Measurements from ENCODE around the gene ZNF511. TPM values are rescaled to one million over a fixed set of nuclear protein-coding genes. Genes with fewer than 3 reads are reported as not detected.

ZNF511 gene
- total RNA-seq, 1 experiment from 2014 or later, result 23.9 TPM

DNA sequence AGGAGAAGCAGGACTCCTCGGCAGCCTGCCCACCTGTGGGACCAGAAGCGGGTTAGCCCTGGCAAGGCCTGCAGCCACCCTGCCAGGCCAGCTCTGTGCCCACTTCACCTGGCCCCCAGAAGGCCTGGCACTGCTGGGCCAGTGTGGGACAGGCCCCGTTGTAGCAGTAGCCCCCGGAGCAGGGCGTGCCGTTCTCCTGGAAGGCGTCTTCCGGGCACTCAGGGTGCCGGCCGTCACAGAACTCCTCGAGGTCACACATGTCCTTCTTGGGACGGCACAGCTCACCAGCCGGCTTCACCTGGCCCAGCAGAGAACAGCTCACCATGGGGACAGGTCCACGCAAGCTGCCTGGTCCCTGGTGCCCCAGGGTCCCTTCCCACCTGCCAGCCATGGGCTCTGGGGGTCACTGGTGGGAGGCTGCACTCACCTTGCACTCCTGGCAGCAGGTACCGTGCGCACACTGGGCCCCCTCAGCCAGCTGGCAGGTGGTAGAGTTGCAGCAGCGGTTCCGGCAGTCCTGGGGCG is 37.9 kb upstream of the ZNF511 start:
- Histone ChIP-seq H3K27me3 (no peaks in the 10 kb centered on the region), H3K4me3 (no peak overlapping the region), H3K9me3 (replicated peaks) (no peaks in the 10 kb centered on the region), H3K27ac (no peak overlapping the region), H3K4me1 (no peaks in the 10 kb centered on the region), H3K36me3 (no peaks in the 10 kb centered on the region)
- no peak for DNase-seq

DNA sequence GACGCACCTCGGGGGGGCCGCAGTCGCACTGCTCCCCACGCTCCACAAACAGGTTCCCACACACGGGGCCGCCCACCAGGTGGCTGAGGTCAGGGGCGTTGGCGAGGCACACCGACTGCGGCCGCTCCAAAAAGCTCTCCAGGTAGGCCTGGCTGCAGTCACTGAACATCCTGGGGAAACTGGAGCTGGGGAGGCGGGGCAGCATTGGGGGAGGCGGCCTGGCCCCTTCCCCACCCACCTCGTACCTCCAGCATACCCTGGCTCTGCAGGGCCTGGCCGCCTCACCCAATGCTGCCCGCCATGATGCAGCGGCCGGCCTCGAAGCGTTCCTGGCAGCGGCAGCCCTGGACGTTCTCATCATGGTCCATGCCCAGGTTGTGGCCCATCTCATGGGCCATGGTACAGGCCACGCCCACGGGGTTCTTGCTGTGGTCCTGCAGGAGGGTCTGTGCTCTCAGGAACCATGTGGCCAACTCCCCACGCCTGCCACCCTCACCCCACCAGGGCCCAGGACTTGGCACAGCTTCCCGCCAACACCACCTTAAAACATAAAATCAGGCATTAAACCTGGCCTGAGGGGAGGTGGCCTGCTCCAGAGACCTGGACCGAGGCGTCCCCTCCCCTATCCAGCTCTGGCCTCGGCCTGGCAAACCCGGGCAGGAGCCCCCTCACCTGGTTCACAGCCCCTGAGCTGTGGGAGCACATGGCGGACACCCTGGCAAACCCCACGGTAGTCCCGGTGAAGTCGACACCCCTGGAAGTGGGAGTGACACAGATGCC is 37.0 kb upstream of the ZNF511 start:
- H3K27ac ChIP-seq, result no peak overlapping the region
- no peaks in the 10 kb centered on the region for H3K9me3 ChIP-seq (replicated peaks)
- DNase-seq, result no peak
- H3K4me1 ChIP-seq, result no peaks in the 10 kb centered on the region
- no peaks in the 10 kb centered on the region for H3K27me3 ChIP-seq
- H3K36me3 ChIP-seq, result no peaks in the 10 kb centered on the region
- H3K4me3 ChIP-seq, result no peak overlapping the region

DNA sequence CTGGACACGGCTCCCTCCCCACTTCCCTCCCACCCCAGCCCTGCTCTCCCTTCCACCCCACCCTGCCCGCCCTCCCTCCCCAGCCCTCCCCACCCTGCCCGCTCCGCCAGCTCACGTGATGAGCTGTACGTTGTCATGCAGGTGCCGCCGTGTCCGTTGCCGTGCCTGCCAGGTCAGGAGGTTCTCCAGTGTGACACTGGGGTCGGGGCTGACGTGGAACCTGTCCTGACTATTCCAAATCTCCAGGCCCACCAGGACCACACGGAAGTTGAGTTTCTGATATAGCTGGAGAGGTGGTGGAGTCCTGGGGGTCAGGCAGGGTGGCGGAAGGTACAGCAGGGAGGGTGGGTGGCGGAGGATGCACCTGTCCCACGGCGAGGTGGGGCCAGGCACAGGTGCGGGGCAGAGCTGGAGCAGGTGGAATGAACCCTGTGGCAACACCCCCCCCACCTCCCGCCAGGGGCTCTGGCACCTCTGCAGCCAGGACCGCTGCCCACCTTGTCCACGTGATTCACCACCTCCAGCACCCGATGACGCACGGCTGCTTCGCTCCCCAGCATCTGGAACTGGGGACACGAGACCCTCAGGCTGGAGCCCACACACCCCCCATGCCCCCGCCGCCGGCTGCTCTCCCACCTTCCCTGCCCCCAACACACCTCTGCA is 36.3 kb upstream of the ZNF511 start:
- DNase-seq, result no peak
- no peaks in the 10 kb centered on the region for H3K4me1 ChIP-seq
- no peak overlapping the region for H3K4me3 ChIP-seq
- no peak overlapping the region for H3K27ac ChIP-seq
- no peaks in the 10 kb centered on the region for H3K27me3 ChIP-seq
- no peaks in the 10 kb centered on the region for H3K36me3 ChIP-seq
- H3K9me3 ChIP-seq (replicated peaks), result no peaks in the 10 kb centered on the region

DNA sequence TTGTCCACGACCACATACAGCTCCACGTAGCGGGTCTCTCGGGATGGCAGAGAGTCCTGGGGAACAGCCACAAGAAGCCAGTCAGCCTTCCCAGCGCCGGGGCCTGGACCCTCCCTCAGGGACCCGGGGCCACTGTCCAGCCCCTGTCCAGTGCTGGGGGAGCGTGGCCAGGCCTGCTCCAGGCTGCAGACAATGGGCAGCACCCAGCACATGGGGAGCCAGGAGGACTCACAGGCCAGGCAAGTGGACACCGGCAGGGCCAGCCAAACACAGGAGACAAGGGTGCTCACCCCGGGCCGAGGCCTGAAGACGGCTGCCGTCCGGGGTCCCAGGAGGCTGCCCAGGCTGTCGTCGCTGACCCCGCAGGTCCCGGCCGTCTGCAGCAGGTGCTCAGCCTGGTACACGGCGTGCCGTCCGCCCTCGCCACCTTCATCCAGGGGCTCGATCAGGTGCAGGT is 35.7 kb upstream of the ZNF511 start:
- no peaks in the 10 kb centered on the region for H3K4me1 ChIP-seq
- H3K27ac ChIP-seq, result no peak overlapping the region
- H3K27me3 ChIP-seq, result no peaks in the 10 kb centered on the region
- no peaks in the 10 kb centered on the region for H3K36me3 ChIP-seq
- no peak overlapping the region for H3K4me3 ChIP-seq
- DNase-seq, result no peak
- no peaks in the 10 kb centered on the region for H3K9me3 ChIP-seq (replicated peaks)

DNA sequence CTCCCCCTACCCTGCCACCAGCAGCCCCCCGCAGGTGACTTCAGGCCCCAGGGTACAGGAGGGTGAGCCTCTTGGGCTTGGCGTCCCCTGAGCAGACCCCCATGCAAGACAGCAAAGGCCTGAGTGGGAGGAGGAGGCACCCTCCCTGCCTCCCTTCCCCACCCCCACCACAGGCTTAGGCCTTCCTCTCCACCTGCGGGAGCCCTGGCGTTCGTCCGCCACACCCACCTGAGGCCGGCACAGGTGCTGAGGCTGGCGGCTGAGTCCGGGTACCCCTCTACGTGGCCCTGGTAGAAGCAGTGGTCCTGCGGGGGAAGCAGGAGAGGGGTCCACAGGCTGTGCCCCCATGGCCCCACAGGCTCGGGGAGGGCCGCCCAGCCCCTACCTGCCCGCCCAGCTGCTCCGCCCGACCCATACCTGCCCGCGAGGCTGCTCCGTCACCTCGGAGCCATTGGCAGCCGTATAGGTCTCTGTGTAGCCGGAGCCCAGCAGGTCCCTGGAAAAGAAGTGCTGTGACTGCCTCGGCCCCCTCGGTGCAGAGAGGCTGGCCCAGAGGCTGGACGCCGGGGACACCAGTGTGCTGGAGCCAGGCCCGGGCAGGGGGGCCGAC is 35.1 kb upstream of the ZNF511 start:
- H3K27ac ChIP-seq, result no peak overlapping the region
- no peaks in the 10 kb centered on the region for H3K36me3 ChIP-seq
- DNase-seq, result no peak
- no peaks in the 10 kb centered on the region for H3K9me3 ChIP-seq (replicated peaks)
- H3K27me3 ChIP-seq, result no peaks in the 10 kb centered on the region
- H3K4me3 ChIP-seq, result no peak overlapping the region
- H3K4me1 ChIP-seq, result no peaks in the 10 kb centered on the region

DNA sequence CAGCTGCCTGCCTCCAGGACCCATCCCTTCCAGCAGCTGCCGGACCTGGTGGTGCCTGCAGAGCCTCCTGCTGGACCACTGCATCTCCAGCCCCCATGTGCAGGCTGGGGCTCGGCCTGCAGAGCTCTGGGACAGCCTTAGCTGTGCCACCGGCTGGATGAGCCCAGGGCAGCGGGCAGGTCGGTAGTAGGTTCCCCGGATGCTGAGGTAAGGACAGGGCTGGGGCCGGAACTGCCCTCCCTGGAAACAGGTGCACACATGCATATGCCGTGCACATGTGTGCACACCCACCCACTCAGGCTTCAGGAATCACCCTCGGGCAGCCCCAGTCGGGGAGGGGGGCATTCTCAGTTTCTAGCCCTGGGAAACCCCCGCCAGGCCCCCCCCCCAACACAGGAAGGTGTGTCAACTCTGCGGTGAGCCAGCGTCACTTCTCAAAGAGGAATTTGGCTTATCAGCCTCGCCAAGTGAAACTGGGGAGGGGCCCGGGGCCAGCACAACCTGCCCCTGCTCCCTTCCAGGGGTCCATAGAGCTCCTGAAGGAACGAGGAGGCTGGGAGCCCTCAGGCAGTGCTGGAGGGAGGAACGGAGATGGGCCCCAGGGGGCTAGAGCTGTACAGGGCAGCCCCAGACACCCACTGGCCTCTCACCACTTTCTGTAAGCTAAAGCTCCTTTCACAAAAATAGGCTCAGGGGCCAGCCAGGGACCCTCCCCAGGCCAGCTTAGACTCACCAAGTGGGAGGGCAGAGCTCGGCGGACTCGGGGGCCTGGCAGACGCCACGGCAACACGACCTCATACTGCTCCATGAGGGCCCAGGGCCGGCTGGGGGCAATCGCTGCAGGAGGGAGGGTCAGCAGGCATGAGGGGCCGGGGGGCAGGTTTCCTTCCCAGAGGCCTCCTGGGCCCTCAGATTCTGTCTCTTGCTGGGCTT is 33.7 kb upstream of the ZNF511 start:
- DNase-seq, result peak; percentile 49 to 59
- Histone ChIP-seq H3K4me1 (no peaks in the 10 kb centered on the region), H3K27me3 (no peaks in the 10 kb centered on the region), H3K4me3 (no peak overlapping the region), H3K9me3 (replicated peaks) (no peaks in the 10 kb centered on the region), H3K27ac (no peak overlapping the region), H3K36me3 (no peaks in the 10 kb centered on the region)

DNA sequence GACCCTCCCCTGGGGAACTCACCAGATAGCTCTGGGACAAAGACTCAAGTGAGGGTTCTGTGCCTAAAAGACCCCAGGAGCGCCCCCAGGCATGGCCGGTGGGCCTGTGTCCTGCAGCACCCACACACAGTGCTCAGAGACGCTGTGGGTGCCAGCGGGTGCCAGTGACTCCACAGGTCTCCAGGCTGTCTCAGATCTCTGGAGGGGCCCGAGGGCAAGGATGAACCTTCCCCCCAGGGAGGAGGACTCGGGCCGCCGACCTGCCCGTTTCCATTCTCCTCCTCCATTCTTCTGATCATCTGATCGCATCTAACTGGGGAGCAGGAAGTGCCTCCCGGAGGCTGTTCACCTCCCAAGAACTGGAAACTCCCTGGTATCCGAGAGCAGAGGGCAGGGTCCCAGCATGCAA is 33.0 kb upstream of the ZNF511 start:
- no peaks in the 10 kb centered on the region for H3K4me1 ChIP-seq
- no peak for DNase-seq
- H3K9me3 ChIP-seq (replicated peaks), result no peaks in the 10 kb centered on the region
- H3K27me3 ChIP-seq, result no peaks in the 10 kb centered on the region
- no peak overlapping the region for H3K27ac ChIP-seq
- no peak overlapping the region for H3K4me3 ChIP-seq
- H3K36me3 ChIP-seq, result no peaks in the 10 kb centered on the region

DNA sequence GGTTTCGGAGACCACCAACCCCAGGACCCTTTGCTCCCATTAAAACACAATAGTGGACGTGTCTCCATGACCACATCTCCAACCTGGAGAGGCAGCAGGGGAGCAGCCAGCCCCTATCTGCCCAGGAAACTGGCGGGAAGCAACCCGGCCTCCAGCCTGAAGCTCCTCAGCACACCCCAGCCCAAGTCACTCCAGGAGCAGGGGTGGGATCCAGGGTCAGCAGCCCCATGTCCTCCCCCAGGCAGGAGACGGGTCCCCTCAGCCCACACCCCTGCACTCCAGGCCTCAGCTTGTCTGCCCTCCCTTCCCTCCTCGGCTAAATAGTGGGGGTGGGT is 32.6 kb upstream of the ZNF511 start:
- Histone ChIP-seq H3K36me3 (no peaks in the 10 kb centered on the region), H3K9me3 (replicated peaks) (no peaks in the 10 kb centered on the region), H3K4me3 (no peak overlapping the region), H3K4me1 (no peaks in the 10 kb centered on the region), H3K27ac (no peak overlapping the region), H3K27me3 (no peaks in the 10 kb centered on the region)
- DNase-seq, result no peak

DNA sequence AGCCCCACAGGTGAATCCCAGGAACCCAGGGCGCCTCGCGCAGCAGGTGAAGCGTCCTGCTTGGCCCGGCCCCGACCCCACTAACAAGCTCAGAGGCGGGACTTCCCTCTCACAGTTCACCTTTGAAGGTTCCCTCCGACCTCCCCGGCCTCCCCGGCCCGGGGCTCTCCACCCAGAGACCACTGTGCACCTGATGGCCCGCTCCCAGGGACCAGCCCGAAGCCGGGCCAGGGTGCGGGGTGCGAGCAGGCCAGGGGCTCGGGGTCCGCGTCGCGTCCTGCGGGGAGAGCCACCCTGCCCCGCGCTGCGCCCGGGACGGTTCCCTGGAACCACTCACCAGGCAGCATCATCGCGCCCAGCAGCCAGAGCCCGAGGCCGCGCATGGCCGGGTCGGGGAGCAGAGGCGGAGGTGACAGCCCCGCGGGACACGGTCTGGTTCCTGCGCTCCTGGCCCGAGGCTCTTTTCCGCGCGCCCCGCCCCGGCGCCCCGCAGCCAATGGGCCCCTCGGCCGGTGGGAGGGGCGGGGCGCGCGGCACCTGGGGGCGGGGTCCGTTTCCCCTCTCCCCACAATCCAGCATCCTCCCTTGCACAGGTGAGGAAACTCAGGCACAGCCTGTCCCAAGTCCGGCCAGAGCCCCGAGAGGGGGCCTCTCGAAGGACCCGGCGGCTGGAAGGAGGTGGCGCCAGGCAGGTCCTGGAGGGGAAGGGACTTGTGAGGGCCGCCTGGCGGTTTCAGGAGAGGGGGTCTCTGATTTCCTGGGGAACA is 32.1 kb upstream of the ZNF511 start, which contains the start of gene ADAM8:
Gene ADAM8 (minus strand): TSS at position 434 of the 767 bp plus-strand sequence. CDS start 51 bp downstream, at position 383.
- Histone ChIP-seq H3K4me3 (no peak within 1 kb of the TSS), H3K4me1 (no peaks in the 10 kb centered on the region), H3K27ac (no peak within 1 kb of the TSS), H3K27me3 (no peaks in the 10 kb centered on the region), H3K36me3 (no peaks in the 10 kb centered on the region), H3K9me3 (replicated peaks) (no peaks in the 10 kb centered on the region)
- no peak for DNase-seq

DNA sequence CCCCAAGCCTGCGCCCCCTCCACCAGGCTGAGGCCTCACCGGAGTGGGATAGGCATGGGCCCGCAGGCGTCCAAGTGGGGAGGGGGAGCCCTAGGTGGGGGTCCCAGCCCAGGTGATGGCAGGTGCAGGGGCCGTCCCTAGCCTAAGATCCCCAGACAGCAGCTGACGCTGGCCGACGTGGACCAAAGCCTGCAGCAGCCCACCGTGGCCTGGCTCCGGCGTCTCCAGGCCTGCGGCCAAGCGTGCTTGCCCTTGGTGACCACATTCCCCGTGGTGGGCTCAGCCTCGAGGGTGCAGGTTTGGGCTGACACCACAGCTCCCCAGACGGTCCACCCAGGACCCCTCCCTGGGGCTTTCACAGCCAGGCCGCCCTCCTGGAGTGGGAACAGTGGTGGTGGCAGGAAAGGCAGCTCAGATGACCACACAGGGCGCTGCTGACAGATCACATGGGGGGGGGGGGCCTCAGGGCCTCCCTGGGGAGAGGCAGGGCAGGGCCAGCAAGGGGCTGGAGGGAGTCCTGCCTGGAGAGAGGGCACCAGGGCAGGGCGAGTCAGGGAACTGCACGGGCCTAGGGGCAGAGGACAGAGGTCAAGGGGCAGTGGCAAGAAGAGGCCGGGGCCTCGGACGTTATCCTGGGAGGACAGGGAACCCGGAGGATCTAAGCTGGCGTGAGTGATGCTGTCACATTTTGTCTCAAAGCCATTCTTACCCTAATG is 31.3 kb upstream of the ZNF511 start:
- Histone ChIP-seq H3K27me3 (no peaks in the 10 kb centered on the region), H3K9me3 (replicated peaks) (no peaks in the 10 kb centered on the region), H3K4me1 (no peaks in the 10 kb centered on the region), H3K4me3 (no peak overlapping the region), H3K27ac (no peak overlapping the region), H3K36me3 (no peaks in the 10 kb centered on the region)
- no peak for DNase-seq

DNA sequence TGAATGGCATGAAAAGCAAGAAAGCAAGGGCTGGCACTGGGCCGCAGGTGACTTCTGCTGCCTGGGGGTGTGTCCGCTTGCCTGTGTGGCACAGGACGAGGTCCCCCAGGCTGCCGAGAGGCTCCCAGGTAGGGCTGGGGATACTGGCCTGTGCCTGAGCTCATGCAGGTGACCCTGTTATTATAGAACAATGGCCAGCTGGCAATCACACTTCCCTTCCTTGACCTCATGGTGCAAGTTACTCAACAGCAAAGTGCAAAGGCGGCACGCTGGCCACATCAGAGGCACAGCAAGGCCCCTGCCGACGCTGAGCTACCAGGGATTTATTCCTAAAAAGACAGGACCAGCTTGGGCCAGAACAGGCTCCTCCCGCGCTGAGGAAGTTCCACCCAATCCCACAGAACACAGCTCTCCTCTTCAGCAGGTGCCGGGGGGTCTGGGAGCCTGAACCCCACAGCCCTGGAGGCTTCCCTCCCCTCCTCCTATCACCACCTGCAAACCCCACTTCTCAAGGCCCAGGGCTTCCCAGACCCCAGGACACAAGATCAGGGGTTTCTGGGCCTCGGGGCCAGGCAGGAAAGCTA is 30.6 kb upstream of the ZNF511 start:
- H3K36me3 ChIP-seq, result no peaks in the 10 kb centered on the region
- no peaks in the 10 kb centered on the region for H3K9me3 ChIP-seq (replicated peaks)
- no peaks in the 10 kb centered on the region for H3K27me3 ChIP-seq
- H3K27ac ChIP-seq, result no peak overlapping the region
- no peak for DNase-seq
- H3K4me3 ChIP-seq, result no peak overlapping the region
- H3K4me1 ChIP-seq, result no peaks in the 10 kb centered on the region

DNA sequence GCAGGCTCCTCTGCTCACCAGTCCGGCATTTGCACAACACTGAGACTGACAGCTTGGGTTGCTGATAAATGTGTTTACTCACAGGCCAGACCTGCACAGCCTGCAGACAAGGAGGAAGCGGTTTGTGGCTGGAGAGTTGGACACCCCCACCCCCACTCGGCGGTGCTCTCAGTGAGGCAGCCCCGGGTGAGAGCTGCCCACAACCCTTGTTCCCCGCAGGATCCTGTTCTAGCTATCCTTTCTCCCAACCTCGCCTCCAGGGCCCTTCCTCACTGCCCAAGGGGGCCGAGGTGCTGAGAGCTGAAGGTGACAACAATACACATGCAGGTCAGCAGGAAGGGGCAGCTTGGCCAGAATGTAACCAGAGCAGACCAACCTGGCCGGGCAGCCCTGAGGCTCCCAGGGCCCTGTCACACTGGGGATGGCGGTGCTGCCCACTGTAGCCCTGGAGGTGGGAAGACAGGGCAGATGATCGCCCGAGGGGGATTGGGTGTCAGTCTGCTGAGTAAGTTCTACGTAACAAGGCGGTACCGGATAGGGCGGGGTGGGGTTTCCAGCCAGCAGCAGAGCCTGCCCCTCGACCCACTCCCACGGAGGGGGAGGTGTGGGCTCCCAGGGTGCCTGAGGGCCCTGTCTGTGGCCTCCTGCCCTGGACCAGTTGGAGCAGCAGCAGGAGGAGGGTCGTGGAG is 30.0 kb upstream of the ZNF511 start:
- no peak for DNase-seq
- Histone ChIP-seq H3K9me3 (replicated peaks) (no peaks in the 10 kb centered on the region), H3K4me1 (no peaks in the 10 kb centered on the region), H3K27me3 (no peaks in the 10 kb centered on the region), H3K36me3 (no peaks in the 10 kb centered on the region), H3K27ac (no peak overlapping the region), H3K4me3 (no peak overlapping the region)

Measured in SJCRH30 (cell line).